Measurements from ENCODE around the gene MOB4.

- TF ChIP-seq CTCF (IDR thresholded peaks at IDR 0.05) (no peak), POLR2A (IDR thresholded peaks at IDR 0.05) (no peak)
These were observed 2.0 kb upstream of the MOB4 start for GRCh38 chr2:197513915-197514314.

Data from esophagus squamous epithelium (tissue), 4 donors.